ENCODE data around the gene TFEB.
A peak's percentile ranks its signal among the peaks of the same experiment; 100 is the strongest.
"Not testable (repeated sequence)": the region's sequence is repeated elsewhere in the genome, so short reads cannot be mapped to it uniquely, and the experiment has no call there.

Gene TFEB

DNA sequence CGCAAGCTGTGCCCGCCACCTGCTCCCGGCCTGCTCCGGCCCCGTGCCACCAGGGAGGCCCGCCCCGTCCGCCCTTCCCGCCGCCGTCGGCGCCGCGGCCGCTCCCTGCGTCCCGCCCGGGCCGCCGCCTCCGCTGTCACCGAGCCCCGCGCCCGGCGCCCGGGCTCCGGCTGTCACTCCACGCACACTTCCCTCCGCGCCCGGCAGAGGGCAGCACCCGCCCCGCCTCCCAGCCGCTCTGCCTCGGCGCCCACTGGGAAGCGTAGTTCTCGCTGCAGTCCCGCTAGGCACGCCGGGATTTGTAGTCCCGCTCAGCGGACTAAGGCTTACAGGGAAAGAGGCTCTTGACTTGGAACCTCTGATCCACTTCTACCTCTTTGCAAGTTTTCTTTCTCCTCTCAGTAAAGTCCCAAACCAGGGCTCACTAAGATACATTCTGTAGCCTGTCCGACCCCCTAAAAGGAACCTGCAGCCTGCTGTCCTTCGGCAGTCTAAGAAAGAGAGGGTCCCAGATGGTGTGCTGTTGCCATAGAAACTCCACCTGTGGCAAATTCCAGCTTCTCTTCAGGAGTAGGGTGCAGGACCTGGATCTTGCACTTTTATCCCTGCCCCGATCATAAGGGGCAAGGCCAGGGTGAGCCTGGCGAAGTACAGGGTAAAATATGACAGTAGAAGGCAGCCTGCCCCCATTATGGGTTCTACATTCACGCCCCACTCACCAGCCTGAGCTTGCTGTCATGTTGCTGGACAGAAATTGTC, at the start of gene TFEB:
Gene TFEB, minus strand, starts transcription at position 182 of the 759 bp plus-strand sequence. CDS start 44,395 bp downstream, outside the sequence.
- peak; percentile 86 for DNase-seq

GRCh38 chr6:41784581-41785171, 49.3 kb upstream of the TFEB start:
- no peak for DNase-seq

DNA sequence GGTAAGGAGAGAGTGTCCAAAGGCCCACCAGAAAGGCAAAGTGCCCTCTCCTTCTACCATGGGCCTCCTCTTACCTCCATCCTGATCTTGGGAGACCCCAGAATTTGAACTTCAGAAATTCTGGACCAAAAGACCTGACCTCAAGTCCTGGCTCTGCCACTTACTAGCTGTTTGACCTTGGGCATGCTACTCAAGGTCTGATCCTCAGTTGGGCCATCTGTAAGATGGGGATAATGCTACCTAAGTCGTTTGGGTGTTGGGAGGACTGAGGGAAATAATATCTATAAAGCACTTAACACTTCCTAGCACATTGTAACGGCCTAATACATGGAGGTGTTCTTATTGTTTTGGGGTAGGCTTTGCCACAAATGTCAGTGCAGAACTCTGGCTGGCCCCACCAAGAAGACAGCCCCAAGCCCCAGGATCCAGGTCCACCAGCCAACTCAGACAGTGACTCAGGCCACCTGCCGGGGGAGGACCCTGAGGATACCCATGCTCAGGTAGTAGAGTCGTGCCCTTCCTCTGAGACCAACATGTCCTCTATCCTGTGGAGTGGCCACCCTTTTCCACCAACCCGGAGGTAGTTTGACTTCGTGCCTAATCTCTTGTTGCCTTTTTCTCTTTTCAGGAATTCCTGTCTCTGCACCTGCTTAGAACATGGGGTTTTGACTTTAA, 47.8 kb upstream of the TFEB start:
- DNase-seq = no peak

DNA sequence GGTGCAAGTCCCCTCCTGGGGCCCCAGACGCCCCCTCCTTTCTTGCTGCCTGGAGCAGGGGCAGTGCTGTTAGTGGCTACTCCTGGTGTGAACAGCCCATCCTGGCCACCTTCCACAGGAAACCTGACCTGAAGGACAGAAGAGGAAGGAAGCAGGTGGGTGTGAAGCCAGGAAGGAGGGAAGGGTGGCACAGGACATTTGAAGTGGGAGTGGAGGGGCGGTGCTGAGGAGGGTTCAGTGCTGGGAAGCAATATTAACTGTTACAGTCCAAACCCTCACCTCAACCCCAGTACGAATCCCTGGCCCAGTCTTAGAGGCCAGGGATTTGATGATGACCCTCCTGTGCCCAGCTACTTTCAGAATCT, 45.9 kb upstream of the TFEB start:
- no peak for DNase-seq

- no peak for DNase-seq
These were observed 45.4 kb upstream of the TFEB start, which contains the start of gene PRICKLE4 for GRCh38 chr6:41780551-41781365. TSS of gene PRICKLE4 (plus strand) at chr6:41780782. CDS start at chr6:41783474, 2,692 bp downstream.

DNA sequence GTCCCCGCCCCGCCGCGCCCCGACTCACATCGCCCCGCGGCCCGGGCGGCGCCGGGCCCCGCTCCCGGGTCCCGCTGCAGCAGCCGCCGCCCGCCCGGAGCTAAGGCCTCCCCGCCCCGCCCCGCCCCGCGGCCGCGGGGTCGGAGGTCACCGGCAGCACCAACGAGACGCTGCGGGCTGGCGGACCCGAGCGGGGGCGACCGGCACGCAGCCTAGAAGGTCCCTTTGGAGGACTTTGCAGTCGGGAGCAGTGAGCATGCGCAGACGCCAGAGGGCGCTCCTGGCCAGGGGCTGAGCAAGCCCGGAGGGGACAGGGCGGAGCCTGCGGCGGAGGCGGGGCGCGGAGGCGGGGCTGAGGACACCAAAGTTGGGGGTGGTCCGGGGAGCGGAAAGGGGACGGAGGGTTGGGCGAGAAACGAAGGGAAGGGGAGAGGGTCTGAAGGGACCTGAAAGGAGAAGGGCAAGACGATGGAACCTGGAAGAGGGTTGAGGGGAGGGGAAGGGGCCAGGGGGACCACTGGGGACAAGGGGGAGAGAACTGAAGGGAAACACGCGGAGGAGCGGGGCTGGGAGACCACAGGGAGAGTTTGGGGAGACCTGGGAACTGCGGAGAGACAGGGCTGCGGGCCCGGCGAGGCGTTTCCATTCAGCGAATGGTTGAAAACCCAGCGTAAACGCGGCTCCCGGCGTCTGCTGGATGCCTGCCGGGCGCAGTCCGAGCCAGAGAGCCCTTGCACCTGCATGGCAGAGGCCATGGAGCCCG, 44.6 kb upstream of the TFEB start, which contains the start of gene FRS3:
Gene FRS3, minus strand, starts transcription at position 113 of the 763 bp plus-strand sequence. CDS start 2,913 bp downstream, outside the sequence.
- peak; percentile 97 for DNase-seq

DNA sequence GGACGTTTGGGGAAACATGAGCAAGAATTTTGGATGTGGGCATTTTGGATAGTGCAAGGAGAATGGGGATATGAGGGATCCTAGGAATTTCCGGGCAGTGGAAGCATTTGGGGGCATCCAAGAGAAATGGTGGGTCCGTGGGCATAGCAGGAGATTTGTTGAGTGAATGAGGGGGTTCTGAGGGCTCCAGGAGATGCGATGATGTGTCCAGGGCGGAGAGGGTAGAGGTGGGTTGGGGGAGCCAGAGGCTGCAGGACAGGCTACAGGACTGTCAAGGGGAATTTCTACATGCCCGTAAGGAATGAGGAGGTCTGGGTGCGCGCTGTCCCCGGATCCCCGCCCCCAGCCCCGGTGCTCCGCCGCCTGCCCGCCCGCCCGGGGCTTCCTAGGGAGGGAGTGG, 43.9 kb upstream of the TFEB start:
- no peak for DNase-seq

- no peak for DNase-seq
These were observed 43.5 kb upstream of the TFEB start for GRCh38 chr6:41778895-41779294.

GRCh38 chr6:41777551-41778285, 42.3 kb upstream of the TFEB start:
- no peak for DNase-seq

GRCh38 chr6:41775293-41775882, 40.0 kb upstream of the TFEB start:
- DNase-seq = no peak

DNA sequence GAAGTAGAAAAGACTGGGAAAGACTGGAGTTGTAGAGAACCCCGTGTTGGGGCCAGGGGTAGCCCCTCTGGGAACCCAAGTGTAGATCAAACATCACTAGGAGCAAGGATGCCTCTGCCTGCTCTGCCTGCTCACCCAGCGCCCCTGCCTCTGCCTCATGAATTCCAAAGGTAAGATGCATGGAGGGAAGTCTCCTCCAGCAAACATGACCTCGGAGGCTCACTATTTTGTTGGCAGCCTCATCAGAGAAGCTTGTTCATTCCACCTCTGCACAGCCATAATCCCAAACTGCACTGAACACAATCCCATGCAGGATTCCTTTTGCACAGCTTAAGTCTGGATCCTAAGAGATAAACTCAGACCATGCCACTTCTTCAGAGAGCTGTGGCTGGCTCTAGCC, 39.4 kb upstream of the TFEB start:
- DNase-seq = no peak

GRCh38 chr6:41771058-41771983, 35.9 kb upstream of the TFEB start:
- DNase-seq = no peak

- DNase-seq = no peak
These were observed 35.1 kb upstream of the TFEB start for GRCh38 chr6:41770381-41771057.

- DNase-seq = no peak
These were observed 34.0 kb upstream of the TFEB start for GRCh38 chr6:41769376-41769775.

- DNase-seq = no peak
These were observed 33.3 kb upstream of the TFEB start for GRCh38 chr6:41768545-41769308.

GRCh38 chr6:41767112-41767833, 31.9 kb upstream of the TFEB start:
- DNase-seq = no peak

GRCh38 chr6:41766043-41766664, 30.7 kb upstream of the TFEB start:
- DNase-seq = not testable (repeated sequence)
